Gastroesophageal sphincter (tissue), 4 donors: ENCODE data around the gene SLC38A2. TPM values are rescaled to one million over a fixed set of nuclear protein-coding genes. Genes with fewer than 3 reads are reported as not detected.

Experiments used
- ATAC-seq: fragments of 150-250 bp; one replicate; pipeline ENCODE4 v1.9.1; 2016; ENCODE audit warnings: mild to moderate bottlenecking, moderate library complexity
- H3K27ac ChIP-seq, 4 donors: fragments of 200-600 bp; sonication (generic) in 3 of 4; 1 replicate in 3 of 4; 2 replicates in 1 of 4; pipeline ENCODE4 v1.5.1; 2016 to 2019
- H3K27me3 ChIP-seq: fragments of 200-600 bp; sonication (generic); one replicate; pipeline ENCODE4 v1.5.1; 2019
- H3K36me3 ChIP-seq, 2 donors: fragments of 200-600 bp; sonication (generic); one replicate each; pipeline ENCODE4 v1.5.1; 2019; ENCODE audit warnings: control low read depth in 1 of 2
- H3K4me1 ChIP-seq, 3 donors: fragments of 200-600 bp; sonication (generic); 1 replicate in 2 of 3; 2 replicates in 1 of 3; pipeline ENCODE4 v1.5.1; 2016 to 2019; ENCODE audit warnings: control low read depth in 2 of 3
- H3K4me3 ChIP-seq, 2 donors: fragments of 200-600 bp; sonication (generic); one replicate each; pipeline ENCODE4 v1.5.1; 2019; ENCODE audit warnings: mild to moderate bottlenecking in 1 of 2, moderate library complexity in 1 of 2
- H3K9me3 ChIP-seq, 3 donors: fragments of 200-600 bp; sonication (generic); one replicate each; pipeline ENCODE4 v1.5.1; 2017 to 2019; ENCODE audit warnings: control low read depth in 2 of 3
- CTCF ChIP-seq, 4 experiments: fragments of 200-600 bp in 2 of 4; fragments of 450-650 bp in 2 of 4; sonication (generic) in 1 of 4; IDR thresholded peaks; one replicate each; pipeline ENCODE4 v1.5.1; 2017 to 2019; ENCODE audit warnings: antibody characterized with exemption in 4 of 4, mild to moderate bottlenecking in 2 of 4, moderate library complexity in 2 of 4
- EP300 ChIP-seq: sonication (generic); formaldehyde crosslinking; IDR thresholded peaks from one replicate; pipeline ENCODE4 v1.6.1; 2017; ENCODE audit warnings: antibody characterized with exemption, mild to moderate bottlenecking
- POLR2A ChIP-seq, 2 donors: fragments of 450-650 bp; IDR thresholded peaks; one replicate each; pipeline ENCODE4 v1.6.1; 2017; ENCODE audit warnings: antibody characterized with exemption in 2 of 2, mild to moderate bottlenecking in 2 of 2, moderate library complexity in 1 of 2
- POLR2AphosphoS5 ChIP-seq: sonication (generic); formaldehyde crosslinking; IDR thresholded peaks from one replicate; pipeline ENCODE4 v1.6.1; 2017; ENCODE audit warnings: antibody characterized with exemption
- WGBS, 2 donors: methylation state at CpG; one replicate each; pipeline ENCODE4 v1.1.5; 2018; ENCODE audit warnings: low coverage in 1 of 2; 5-methylcytosine and 5-hydroxymethylcytosine counted together
- total RNA-seq, 4 donors: library from RNA; depleted of rRNA; stranded (reverse); fragments of >200 nt; gene quantifications; one replicate each; pipeline ENCODE4 v1.1.0, GENCODE V29; 2016

SLC38A2 gene
- total RNA-seq, 4 donors from 2014 or later, result 175 to 271 (median 263) TPM

- no peaks in the 10 kb centered on the region for H3K27me3 ChIP-seq
- H3K4me3 ChIP-seq, result no peak overlapping the region
- ATAC-seq, result no peak
- TF ChIP-seq POLR2A (IDR thresholded peaks at IDR 0.05), result no peak
- H3K27ac ChIP-seq, result no peak overlapping the region
- H3K9me3 ChIP-seq, result no peaks in the 10 kb centered on the region
- 89 to 98% methylated on average over 3 to 4 of the region's 4 CpGs for WGBS, 2 donors
- peaks cover 5 to 56% (median 21%) of the 10 kb centered on the region in 3 donors for H3K4me1 ChIP-seq
- H3K36me3 ChIP-seq, result peaks cover 54 to 62% of the 10 kb centered on the region in 2 donors
Observed at GRCh38 chr12:46359667-46360280, 12.8 kb downstream of the SLC38A2 start.

GRCh38 chr12:46358791-46359666 lies 13.5 kb downstream of the SLC38A2 start:
- Histone ChIP-seq H3K4me3 (no peak overlapping the region), H3K27ac (no peak overlapping the region), H3K36me3 (peaks cover 46 to 55% of the 10 kb centered on the region in 2 donors), H3K9me3 (no peaks in the 10 kb centered on the region), H3K27me3 (no peaks in the 10 kb centered on the region), H3K4me1 (peaks cover 3 to 49% (median 14%) of the 10 kb centered on the region in 3 donors)
- no peak for ATAC-seq
- WGBS, 2 donors, result 79% methylated on average over 7 of the region's 7 CpGs
- TF ChIP-seq POLR2A (IDR thresholded peaks at IDR 0.05) (no peak), EP300 (no peak), CTCF (IDR thresholded peaks at IDR 0.05) (no peak), POLR2AphosphoS5 (peak; percentile 32)

GRCh38 chr12:46358325-46358700 lies 14.3 kb downstream of the SLC38A2 start:
- Histone ChIP-seq H3K27me3 (no peaks in the 10 kb centered on the region), H3K9me3 (no peaks in the 10 kb centered on the region), H3K4me3 (no peak overlapping the region), H3K27ac (no peak overlapping the region), H3K4me1 (peaks cover 0 to 41% (median 9%) of the 10 kb centered on the region in 3 donors), H3K36me3 (peaks cover 39 to 48% of the 10 kb centered on the region in 2 donors)
- no peak for ATAC-seq
- TF ChIP-seq POLR2AphosphoS5, result no peak
- TF ChIP-seq EP300, result no peak
- no peak for TF ChIP-seq POLR2A (IDR thresholded peaks at IDR 0.05)
- no peak for TF ChIP-seq CTCF (IDR thresholded peaks at IDR 0.05)

GRCh38 chr12:46357438-46358324 lies 14.9 kb downstream of the SLC38A2 start:
- ATAC-seq, result peak; percentile 34
- no peak overlapping the region for H3K4me3 ChIP-seq
- H3K27me3 ChIP-seq, result no peaks in the 10 kb centered on the region
- H3K4me1 ChIP-seq, result peaks cover 0 to 35% (median 7%) of the 10 kb centered on the region in 3 donors
- peak overlapping the region in 1 of 4 donors; percentile 39 for H3K27ac ChIP-seq
- H3K36me3 ChIP-seq, result peaks cover 33 to 42% of the 10 kb centered on the region in 2 donors
- WGBS, 2 donors, result 34% methylated on average over 6 of the region's 6 CpGs
- TF ChIP-seq POLR2AphosphoS5, result peak; percentile 43
- TF ChIP-seq CTCF (IDR thresholded peaks at IDR 0.05), result no peak
- no peaks in the 10 kb centered on the region for H3K9me3 ChIP-seq
